GF-D8 (cell line): ENCODE data around the gene PTX3.

ENCODE experiments used
- DNase-seq: peaks from one replicate; lab custom pipeline; 2025; lab: John Stamatoyannopoulos, UW

The PTX3 gene

DNA sequence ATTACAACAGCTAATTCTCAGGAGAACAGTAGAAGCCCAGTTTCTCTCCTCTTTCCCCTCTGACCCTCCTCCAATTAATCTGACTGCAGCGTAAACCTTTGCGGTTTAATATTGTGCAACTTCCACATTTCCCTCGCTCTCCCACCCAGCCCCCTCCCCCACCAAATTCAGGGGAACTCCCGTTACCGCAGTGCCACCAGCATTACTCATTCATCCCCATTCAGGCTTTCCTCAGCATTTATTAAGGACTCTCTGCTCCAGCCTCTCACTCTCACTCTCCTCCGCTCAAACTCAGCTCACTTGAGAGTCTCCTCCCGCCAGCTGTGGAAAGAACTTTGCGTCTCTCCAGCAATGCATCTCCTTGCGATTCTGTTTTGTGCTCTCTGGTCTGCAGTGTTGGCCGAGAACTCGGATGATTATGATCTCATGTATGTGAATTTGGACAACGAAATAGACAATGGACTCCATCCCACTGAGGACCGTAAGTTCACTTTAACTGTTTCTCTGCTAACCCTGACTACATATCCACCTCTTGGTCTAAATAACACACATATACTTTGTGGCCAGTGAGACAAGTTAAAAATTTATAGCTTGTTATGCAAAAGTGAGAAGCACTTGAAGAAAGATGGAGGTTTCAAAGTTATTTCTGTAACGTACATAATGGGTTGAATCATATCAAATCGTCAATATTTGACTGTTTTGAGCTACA, at the start of gene PTX3:
Gene PTX3 (plus strand): TSS at position 268 of the 709 bp plus-strand sequence. CDS start 84 bp downstream, at position 352.
- no peak for DNase-seq

DNA sequence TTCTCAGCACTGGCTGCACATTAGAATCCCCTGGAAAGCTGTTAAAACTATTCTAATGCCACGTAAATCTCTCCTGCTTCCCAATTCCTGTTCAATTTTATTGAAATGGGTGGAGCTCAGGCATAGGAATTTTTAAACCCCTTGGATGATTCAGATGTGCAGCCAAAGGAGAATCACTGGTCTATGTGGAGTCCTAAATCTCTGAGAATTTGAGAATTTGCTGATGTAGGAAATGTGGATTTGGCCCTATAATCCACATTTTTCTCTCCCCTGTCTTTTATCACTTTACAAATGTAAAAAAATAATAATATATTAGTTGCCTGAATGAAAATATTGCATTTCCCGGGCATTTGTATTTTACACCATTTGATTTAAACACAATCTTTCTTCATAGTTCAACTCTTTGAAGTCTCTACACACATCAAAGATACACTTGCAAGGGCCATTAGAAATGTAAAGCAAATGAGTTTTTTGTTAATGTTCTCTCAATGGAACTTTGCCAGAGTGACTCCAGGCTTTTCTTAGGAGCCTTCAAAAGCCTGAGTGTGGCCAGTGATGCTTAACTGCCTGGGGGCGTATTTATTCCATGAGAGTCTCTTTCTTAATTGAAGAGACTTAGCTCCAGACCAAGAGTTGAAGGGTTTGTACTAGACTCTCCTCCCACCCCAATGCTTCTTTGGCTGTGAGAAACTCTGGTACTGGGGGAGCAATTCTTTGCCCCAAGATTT, 48.8 kb upstream of the PTX3 start:
- DNase-seq = no peak

DNA sequence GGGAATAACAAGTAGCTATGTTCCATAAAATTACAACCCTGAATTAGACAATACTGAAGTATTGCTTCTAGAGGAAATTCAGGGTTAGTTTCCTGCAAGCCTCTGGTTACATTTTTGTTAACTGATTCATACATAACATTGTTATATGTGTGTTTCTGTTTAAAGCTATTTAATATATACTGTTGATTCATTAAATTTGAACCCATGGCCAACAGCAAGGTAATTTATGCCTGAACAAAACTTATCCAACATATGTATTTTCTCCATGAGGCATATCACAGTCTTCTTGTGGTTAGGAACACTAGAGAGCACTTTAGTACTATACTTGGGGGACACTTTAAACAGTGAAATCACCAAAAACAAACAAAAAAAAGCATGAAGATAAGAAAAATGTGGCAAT, 47.7 kb upstream of the PTX3 start:
- no peak for DNase-seq

DNA sequence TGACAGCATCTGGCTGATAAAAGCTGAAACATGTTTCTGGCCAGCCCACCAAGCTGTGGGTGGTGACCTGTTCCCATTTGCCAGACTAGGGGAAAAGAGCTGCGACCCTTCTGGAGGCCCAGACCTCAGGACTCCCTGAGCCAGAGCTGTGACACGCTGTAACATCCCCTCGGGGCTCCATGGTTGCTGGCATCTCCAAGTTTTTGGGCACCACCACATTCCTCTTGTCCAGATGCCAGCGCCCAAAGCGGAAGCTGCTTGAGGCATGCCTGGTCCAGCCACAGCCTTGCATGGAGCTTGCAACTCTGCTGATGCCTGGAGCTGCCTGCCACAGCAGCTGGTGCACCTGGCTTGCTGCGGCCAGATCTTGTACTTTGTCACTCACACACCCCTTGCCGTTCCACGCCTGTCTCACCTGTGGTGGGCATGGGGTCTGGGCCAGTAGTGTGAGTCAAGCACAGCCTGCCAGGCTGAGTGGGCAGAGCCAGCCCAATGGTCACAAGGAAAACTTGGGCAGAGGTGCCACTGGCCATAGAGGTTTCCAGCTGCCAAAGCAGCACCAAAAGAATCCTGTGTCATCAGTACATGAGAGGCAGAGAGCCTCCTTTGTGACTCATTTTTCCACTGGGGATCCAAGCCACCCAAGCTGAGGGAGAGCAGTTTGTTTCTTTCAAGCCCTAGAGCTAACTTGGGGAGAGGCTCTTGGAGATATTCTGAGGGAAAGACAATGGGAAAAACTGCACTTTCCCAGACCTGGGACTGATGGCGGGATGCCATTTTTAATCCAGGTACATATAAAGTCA, 45.7 kb upstream of the PTX3 start:
- DNase-seq = no peak

DNA sequence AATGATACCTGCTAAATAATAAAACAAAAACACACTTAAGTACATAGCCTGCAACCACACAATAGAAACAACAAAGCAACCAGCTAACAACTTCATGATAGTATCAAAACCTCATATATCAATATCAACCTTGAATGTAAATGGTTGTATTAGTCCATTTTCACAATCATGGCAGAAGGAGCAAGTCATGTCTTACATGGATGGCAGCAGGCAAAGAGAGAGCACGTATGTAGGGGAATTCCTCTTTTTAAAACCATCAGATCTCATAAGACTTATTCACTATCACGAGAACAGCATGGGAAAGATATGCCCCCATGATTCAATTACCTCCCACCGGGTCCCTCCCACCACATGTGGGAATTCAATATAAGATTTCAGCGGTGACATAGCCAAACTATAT, 44.5 kb upstream of the PTX3 start:
- no peak for DNase-seq

- no peak for DNase-seq
Observed at GRCh38 chr3:157393113-157393512, 43.5 kb upstream of the PTX3 start.

DNA sequence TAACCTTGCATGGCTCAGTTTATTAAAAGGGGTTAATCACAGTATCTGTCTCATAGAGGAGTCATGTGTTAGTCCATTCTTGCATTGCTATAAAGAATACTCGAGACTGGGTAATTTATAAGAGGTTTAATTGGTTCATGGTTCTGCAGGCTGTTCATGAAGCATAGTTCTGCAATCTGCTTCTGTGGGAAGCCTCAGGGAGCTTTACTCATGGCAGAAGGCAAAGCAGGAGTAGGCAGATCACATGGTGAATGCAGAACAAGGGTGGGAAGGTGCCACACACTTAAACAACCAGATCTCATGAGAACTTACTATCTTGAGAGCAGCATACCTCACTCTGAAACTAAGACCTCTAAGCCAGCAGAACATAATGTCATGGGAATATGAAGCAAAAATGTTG, 42.2 kb upstream of the PTX3 start:
- DNase-seq = no peak

- DNase-seq = no peak
Observed at GRCh38 chr3:157398598-157398997, 38.1 kb upstream of the PTX3 start.

GRCh38 chr3:157404381-157404780, 32.3 kb upstream of the PTX3 start:
- no peak for DNase-seq

GRCh38 chr3:157405457-157405856, 31.2 kb upstream of the PTX3 start:
- DNase-seq = no peak

DNA sequence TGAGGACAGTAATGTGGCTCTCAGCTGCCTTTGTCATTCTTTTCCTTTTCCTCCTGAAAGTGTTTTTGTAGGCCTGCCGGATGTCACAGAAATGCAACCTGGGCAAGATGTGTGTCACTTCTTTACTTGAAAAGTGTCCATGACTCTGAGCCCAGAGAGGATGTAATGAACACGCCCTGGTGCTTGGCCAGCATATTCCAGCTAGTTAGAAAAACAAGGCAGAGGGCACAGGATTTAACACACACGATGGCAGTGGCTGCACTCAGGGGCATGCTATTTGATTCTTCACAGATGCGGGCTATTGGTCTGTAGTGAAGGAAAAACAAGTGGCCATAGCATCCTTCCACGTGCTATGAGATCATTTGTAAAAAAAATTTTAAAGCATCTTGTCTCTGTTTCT, 30.3 kb upstream of the PTX3 start:
- DNase-seq = no peak

- DNase-seq = no peak
Observed at GRCh38 chr3:157407769-157408168, 28.9 kb upstream of the PTX3 start.

DNA sequence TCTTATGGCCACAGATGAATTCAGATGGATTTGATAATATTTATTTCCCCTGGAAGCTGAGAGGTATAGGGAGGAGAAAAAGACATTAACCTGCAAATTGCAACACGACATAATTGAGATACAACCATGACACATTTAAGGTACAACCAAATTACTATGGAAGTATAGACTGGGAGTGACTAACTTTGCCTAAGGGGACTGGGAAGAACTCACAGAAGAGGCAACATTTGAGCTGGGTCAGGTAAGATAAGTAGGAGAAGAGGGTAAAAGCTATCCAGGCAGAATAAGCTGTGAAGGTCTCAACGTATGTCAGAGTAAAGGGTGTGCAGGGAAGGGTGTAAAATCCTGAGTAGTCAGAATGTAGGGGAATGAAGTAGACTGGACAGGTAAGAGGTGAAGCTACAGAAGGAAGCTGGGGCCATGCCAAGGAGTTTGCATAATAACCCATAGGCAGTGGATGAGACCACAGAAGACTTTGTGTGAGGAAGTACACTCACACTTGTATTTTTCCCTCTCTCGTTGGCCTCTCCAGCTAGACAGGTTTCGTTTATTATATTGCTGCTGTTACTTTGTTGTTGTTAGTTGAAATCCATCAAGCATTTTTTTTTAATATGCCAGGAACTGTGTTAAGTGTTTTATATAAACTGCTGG, 28.0 kb upstream of the PTX3 start:
- no peak for DNase-seq

DNA sequence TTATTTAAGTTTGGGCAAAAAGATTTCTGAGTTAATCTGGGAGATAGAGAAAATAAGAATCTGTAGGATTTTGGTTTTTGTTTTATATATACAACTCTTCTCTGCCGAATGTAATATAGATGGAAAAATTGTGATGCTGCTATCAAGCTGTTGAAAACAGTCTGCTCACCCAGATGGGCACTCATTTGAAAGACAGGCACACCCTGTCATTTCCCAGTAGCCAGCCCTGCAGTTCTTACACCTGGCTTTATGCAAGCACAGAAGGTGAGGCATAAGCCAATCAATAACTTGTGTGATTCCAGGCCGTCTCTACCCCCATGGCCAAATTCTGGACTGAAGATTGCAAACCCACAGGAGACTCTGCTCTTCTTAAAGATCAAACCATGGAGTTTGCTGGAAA, 27.1 kb upstream of the PTX3 start:
- DNase-seq = no peak

- DNase-seq = no peak
Observed at GRCh38 chr3:157410945-157411344, 25.7 kb upstream of the PTX3 start.

DNA sequence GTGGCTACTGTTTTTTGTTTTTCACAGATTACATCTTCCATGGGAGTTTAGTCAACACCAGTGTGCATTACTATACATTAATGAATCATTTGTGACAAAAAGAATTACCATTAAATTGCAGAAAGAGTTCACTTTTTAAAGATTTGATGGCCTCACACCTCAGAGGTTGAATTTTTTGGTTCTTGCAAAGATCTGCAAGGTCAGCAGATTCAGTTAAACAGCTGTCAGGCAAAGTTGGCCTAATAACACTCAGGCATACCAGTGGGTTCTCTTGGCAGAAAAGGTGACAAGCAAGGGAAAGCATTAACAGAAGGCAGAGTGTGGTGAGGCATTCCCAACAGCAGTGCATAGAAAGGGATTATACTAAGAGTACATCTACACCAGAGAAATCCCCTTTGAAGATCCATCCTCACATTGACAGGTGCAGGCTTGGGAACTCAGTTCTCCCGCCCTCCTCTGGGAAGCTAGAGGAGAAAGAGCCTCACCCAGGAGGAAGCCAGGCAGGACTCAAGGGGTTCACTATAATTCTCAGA, 24.3 kb upstream of the PTX3 start:
- no peak for DNase-seq

DNA sequence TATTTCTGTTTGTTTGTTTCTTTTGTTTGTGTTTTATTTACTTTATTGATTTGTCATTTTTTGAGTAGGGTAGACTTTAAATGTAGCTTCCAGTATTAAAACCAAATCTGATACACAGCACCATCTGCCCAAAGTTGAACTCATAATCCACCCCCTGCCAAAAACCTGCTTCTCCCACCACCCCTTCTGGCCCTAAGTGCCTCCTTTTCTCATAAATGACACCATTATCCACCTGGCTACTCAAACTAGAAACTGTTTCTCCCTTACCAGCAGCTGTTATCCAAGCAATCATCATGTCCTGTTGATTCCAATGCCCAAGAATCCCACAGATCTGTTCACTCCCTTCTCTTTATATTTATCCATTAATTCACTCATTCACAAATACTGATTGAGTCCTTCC, 21.8 kb upstream of the PTX3 start:
- no peak for DNase-seq

GRCh38 chr3:157416347-157417087, 20.1 kb upstream of the PTX3 start:
- no peak for DNase-seq

DNA sequence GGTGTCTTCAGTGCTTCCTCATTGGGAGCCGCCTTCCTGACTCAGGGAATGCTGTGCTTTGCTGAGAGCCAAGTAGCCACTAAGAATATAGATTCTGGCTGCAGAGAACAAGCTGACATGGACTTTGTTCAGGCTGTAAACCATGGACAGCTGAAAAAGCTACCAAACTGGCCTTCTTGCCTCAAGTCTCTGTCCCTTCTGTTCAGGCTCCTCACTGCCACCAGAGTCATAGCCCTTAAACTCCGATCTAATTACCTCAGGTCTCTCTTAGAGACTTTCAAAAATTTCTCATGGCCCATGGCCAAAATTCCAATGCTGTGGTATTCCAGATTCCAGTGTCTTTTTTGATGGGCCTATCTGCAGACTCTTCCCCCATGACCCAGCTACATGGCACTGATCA, 19.4 kb upstream of the PTX3 start:
- no peak for DNase-seq

DNA sequence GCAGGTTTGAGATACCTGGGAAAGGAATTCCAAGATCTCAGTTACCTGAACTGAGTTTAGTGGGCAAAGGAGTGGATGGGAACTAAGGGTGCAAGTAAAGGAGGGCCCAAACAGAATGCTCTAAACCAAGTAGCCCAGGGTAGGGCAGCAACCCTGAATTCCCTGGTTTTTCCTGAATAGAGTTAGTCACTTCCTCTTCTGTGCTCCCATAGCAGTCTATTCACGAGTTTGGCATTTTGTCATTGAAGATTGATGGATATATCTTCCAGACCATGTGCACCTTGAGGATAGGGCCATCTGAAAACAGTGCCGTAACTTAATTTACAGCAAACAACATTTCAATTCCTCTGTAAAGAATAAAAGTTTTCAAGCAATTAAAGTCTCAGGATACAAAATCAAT, 18.5 kb upstream of the PTX3 start:
- no peak for DNase-seq

DNA sequence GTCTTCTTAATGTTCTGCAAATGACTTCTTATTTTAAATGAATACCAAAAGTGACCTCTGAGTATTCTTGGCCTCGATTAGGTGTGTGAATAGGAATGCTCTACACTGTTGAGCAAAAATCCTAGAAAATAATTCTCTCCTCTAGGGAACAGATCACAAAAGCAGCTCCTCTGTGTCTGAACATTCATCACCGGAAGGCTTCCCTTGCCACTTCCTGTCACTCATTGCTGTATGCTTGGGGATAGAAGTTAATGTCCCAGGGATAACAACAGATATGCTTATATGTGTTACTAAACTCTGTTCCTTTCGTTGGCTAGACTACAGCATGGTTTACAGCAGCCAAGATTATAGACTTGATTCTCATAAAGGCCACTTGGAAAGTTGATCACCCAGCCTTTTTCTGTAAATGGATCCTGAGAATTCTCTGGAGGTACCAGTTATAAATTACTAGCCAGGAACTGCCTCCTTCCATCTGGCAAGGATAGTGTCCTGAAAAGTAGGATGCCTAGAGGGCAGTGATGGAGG, 16.0 kb upstream of the PTX3 start:
- no peak for DNase-seq
